AG04449 (cell line): ENCODE results near the gene AKAP6.

ENCODE experiments used
- CTCF ChIA-PET: fragments of 350-600 bp; formaldehyde crosslinking; extraction: SDS; loops from one replicate; lab custom pipeline; 2021; ENCODE audit warnings: antibody characterized with exemption; lab: Yijun Ruan, JAX
- POLR2A ChIA-PET: fragments of 400-600, 350-600 bp; formaldehyde crosslinking; extraction: SDS; loops from one replicate; lab custom pipeline; 2020; ENCODE audit warnings: antibody characterized with exemption, inconsistent platforms; lab: Yijun Ruan, JAX
- DNase-seq: peaks from one replicate; pipeline ENCODE4 v3.0.0-alpha.2; 2010; ENCODE audit warnings: low read depth, low spot score
- H3K4me3 ChIP-seq: 2 replicates; pipeline ENCODE4 v1.5.1; 2011; ENCODE audit warnings: low read depth, mild to moderate bottlenecking, control low read depth, low read length
- TF ChIP-seq, protein P1 (sequence below): IDR thresholded peaks from one replicate; pipeline ENCODE4 v1.5.1; 2011; ENCODE audit warnings: mild to moderate bottlenecking, moderate library complexity, low read length, control low read depth, inconsistent platforms; ENCODE audit not compliant: insufficient read depth; ENCODE audit errors: missing control alignments

The AKAP6 gene

DNA sequence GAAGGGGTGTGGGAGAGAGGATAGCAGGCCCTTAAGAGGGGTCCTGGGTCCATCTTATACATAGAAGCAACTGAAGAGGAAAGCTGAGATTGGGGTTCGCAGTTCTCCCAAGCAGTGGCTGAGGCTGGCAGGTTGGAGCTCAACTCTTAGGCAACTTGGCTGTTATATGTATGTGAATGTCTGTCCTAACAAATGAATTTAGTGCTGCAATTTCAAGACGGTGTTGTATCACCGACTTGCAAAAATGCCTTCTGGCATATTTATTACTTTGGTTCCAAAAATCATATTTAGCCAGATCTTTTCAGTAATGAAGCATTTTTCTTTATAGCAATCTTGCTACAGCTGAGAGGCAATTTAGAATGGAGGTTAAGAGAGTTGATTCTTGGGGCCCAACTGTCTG lies 148.3 kb downstream of the AKAP6 start:
- ChIA-PET POLR2A (interaction anchor here (0.6 to 0.7 kb wide), 2 partner anchors 71 to 1035 kb away, joined by 3 read pairs; no protein-coding TSS in a partner anchor), CTCF (interaction anchor here (1.2 to 2.9 kb wide), 6 partner anchors 13 to 82 kb away, joined by 3 to 18 read pairs (median 4); no protein-coding TSS in a partner anchor)
- TF ChIP-seq, protein P1, sequence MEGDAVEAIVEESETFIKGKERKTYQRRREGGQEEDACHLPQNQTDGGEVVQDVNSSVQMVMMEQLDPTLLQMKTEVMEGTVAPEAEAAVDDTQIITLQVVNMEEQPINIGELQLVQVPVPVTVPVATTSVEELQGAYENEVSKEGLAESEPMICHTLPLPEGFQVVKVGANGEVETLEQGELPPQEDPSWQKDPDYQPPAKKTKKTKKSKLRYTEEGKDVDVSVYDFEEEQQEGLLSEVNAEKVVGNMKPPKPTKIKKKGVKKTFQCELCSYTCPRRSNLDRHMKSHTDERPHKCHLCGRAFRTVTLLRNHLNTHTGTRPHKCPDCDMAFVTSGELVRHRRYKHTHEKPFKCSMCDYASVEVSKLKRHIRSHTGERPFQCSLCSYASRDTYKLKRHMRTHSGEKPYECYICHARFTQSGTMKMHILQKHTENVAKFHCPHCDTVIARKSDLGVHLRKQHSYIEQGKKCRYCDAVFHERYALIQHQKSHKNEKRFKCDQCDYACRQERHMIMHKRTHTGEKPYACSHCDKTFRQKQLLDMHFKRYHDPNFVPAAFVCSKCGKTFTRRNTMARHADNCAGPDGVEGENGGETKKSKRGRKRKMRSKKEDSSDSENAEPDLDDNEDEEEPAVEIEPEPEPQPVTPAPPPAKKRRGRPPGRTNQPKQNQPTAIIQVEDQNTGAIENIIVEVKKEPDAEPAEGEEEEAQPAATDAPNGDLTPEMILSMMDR: no peak
- no peak overlapping the region for H3K4me3 ChIP-seq
- no peak for DNase-seq

DNA sequence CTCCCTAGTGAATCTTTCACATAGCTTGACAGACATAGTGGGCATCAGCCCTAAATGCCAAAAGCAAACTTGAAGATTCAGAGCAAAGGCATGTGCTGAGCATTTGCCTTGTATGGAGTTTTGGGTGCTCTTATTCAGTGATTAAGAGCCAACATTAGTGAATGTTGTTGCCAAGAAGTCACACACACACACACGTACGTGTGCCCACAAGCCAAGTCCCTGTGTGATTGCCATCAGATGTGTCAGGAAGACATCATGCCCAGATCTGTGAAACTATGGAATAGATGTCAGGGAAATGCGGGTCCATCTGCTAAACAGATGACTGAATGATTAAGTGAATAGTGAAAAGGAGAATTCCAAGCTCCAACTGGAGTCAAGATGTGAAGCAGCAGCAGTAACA lies 149.0 kb downstream of the AKAP6 start:
- CTCF ChIA-PET: interaction anchor here (1.0 to 2.9 kb wide), 6 partner anchors 14 to 82 kb away, joined by 3 to 18 read pairs (median 4); no protein-coding TSS in a partner anchor
- TF ChIP-seq, protein P1: no peak
- no peak overlapping the region for H3K4me3 ChIP-seq
- POLR2A ChIA-PET: interaction anchor here (0.8 to 1.2 kb wide), 2 partner anchors 29 to 32 kb away, joined by 3 to 4 read pairs; no protein-coding TSS in a partner anchor
- DNase-seq: no peak

DNA sequence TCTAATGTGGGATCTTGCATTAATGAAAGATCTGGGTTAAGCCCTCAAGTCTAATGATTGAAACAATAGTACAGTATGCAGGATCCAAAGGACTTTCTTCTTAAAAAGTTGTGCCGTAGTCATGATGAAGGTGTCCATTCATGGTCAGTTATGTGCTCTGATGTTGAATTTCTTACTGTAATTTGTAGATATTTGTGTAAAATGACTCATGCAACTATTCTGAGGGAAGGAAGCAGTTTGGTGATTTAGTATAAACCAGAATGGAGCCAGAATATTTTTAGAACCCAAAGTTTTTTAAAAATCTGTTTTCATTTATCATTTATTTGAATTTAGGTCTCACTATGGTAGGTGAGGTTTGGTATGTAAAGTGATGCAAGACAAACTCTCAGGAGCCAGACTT lies 151.2 kb downstream of the AKAP6 start:
- H3K4me3 ChIP-seq: no peak overlapping the region
- ChIA-PET CTCF (interaction anchor here (0.9 kb wide), 1 partner anchor 25 kb away, joined by 3 read pairs; no protein-coding TSS in a partner anchor), POLR2A (no interaction called here)
- DNase-seq: no peak
- TF ChIP-seq, protein P1: no peak

DNA sequence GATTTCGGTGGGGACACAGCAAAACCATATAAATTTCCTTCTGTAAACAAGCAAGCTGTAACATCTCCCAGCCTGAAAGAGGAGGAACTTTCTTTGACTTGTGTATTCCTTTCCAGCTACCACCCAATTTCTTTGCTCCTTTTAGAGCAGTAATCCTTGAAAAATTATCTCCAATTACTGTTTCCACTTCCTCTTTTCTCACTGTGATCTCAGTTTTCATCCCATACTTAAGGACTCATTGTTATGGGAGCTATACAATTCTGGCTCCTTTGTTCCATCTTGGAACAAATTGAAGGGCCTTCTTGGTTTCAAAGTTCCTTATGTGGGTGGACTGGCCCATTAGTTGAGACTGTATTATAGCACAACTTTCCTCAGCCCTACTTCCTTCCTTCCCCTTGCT lies 152.6 kb downstream of the AKAP6 start:
- TF ChIP-seq, protein P1: no peak
- ChIA-PET CTCF (interaction anchor here (1.2 to 1.6 kb wide), 2 partner anchors 9 to 32 kb away, joined by 3 to 7 read pairs; no protein-coding TSS in a partner anchor), POLR2A (no interaction called here)
- no peak overlapping the region for H3K4me3 ChIP-seq
- DNase-seq: no peak

DNA sequence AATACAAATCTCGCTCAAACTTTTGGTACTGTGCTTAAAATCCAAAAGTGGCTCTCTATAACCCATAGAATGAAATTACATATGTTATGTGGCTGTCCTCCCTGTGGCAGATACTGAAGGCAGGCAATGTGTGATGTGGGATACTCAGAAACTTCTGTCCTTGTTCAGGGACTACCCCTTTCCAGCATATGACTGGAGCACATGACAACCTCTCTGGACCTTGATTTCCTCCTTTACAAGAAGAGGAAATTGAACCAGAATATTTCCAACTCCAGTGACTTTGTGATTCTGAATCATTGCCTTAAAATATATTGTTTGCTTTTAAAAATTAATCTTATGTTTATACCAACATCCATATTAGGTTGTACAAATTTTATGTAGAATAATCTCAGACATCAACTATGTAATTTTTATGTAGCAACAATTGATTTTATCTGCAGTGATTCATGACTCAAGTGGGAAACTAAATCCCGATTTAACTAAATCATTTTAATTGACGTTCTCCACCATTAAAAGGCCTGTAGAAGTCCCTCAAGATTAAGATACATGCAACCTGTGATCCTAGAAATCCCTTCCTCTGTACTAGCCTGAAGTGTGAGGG lies 162.4 kb downstream of the AKAP6 start:
- POLR2A ChIA-PET: no interaction called here
- TF ChIP-seq, protein P1: no peak

DNA sequence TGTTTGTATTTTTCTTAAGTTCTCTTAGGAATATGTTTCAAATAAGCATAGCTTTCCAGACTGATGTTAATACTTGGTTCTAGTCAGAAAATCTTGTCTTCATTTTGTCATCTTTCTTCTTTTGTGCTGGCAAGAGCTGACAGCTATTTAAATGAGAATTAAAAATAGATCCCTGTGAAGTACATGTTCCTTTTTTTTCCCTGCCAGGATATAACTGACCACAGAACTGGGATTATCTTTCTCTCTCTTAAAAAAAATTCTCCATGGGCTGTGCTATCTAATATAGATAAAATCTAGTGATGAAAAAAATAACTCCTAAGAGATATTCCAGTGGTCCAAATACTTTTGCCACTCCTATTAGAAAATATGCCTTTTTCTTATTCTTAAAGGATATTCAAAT lies 163.4 kb downstream of the AKAP6 start:
- POLR2A ChIA-PET: no interaction called here
- DNase-seq: no peak
- H3K4me3 ChIP-seq: no peak overlapping the region
- CTCF ChIA-PET: interaction anchor here (0.8 to 1.3 kb wide), 2 partner anchors 12 to 22 kb away, joined by 3 to 4 read pairs; no protein-coding TSS in a partner anchor
- TF ChIP-seq, protein P1: no peak

More for the DNA sequence above, 162.4 kb downstream of the AKAP6 start:
- CTCF ChIA-PET: interaction anchor here (0.7 to 1.9 kb wide), 4 partner anchors 9 to 23 kb away, joined by 3 to 7 read pairs (median 4); no protein-coding TSS in a partner anchor
- no peak overlapping the region for H3K4me3 ChIP-seq
- no peak for DNase-seq
